SK-N-MC (cell line): ENCODE data around the gene NSUN3.

Experiments used
- EZH2 ChIP-seq: fragments of 200-600 bp; sonication (generic); IDR thresholded peaks from one replicate; pipeline ENCODE4 v1.6.1; 2017; ENCODE audit warnings: antibody characterized with exemption
- POLR2AphosphoS5 ChIP-seq: IDR thresholded peaks from 2 replicates; pipeline ENCODE4 v1.6.1; 2012; ENCODE audit warnings: mild to moderate bottlenecking, low read depth, low read length, borderline replicate concordance

GRCh38 chr3:94070341-94070911, 7.6 kb downstream of the NSUN3 start:
- no peak for TF ChIP-seq POLR2AphosphoS5
- no peak for TF ChIP-seq EZH2
